ENCODE measurements around the gene MED7.
"Not testable (repeated sequence)": the region's sequence is repeated elsewhere in the genome, so short reads cannot be mapped to it uniquely, and the experiment has no call there.

The MED7 gene

GRCh38 chr5:157142317-157143126 is at the start of gene MED7:
TSS of gene MED7 (minus strand) at chr5:157142865. CDS start at chr5:157139431, 3,434 bp downstream.
- DNase-seq (ENCODE audit: low read depth), result peak; percentile 83

- DNase-seq (ENCODE audit: low read depth), result no peak
These were observed 46.6 kb upstream of the MED7 start for GRCh38 chr5:157189223-157189622.

- no peak for DNase-seq (ENCODE audit: low read depth)
These were observed 45.6 kb upstream of the MED7 start for GRCh38 chr5:157188270-157188669.

GRCh38 chr5:157187046-157187754 is 44.5 kb upstream of the MED7 start:
- DNase-seq (ENCODE audit: low read depth), result no peak

- no peak for DNase-seq (ENCODE audit: low read depth)
These were observed 43.8 kb upstream of the MED7 start for GRCh38 chr5:157186309-157187045.

GRCh38 chr5:157185122-157185521 is 42.5 kb upstream of the MED7 start:
- DNase-seq (ENCODE audit: low read depth), result not testable (repeated sequence)

- DNase-seq (ENCODE audit: low read depth), result no peak
These were observed 41.5 kb upstream of the MED7 start for GRCh38 chr5:157184117-157184670.

GRCh38 chr5:157182143-157182757 is 39.6 kb upstream of the MED7 start:
- no peak for DNase-seq (ENCODE audit: low read depth)

GRCh38 chr5:157180374-157181264 is 38.0 kb upstream of the MED7 start, which contains the start of gene ITK:
TSS of gene ITK (plus strand) at chr5:157180840. CDS start at chr5:157180978, 138 bp downstream.
- no peak for DNase-seq (ENCODE audit: low read depth)

GRCh38 chr5:157178966-157179365 is 36.3 kb upstream of the MED7 start:
- no peak for DNase-seq (ENCODE audit: low read depth)

GRCh38 chr5:157177953-157178352 is 35.3 kb upstream of the MED7 start:
- DNase-seq (ENCODE audit: low read depth), result no peak

GRCh38 chr5:157175071-157175612 is 32.5 kb upstream of the MED7 start:
- no peak for DNase-seq (ENCODE audit: low read depth)

GRCh38 chr5:157172403-157172802 is 29.7 kb upstream of the MED7 start:
- peak; percentile 84 for DNase-seq (ENCODE audit: low read depth)

GRCh38 chr5:157168286-157168685 is 25.6 kb upstream of the MED7 start:
- DNase-seq (ENCODE audit: low read depth), result no peak

- no peak for DNase-seq (ENCODE audit: low read depth)
These were observed 24.6 kb upstream of the MED7 start for GRCh38 chr5:157167214-157167621.

- no peak for DNase-seq (ENCODE audit: low read depth)
These were observed 23.8 kb upstream of the MED7 start, which contains the start of gene GARIN3 for GRCh38 chr5:157166214-157167213. TSS of gene GARIN3 (minus strand) at chr5:157166264. CDS start at chr5:157166168, 96 bp downstream.

- DNase-seq (ENCODE audit: low read depth), result no peak
These were observed 23.0 kb upstream of the MED7 start for GRCh38 chr5:157165668-157166067.

- DNase-seq (ENCODE audit: low read depth), result no peak
These were observed 22.6 kb upstream of the MED7 start for GRCh38 chr5:157165261-157165660.

- no peak for DNase-seq (ENCODE audit: low read depth)
These were observed 21.9 kb upstream of the MED7 start for GRCh38 chr5:157164521-157164920.
